ENCODE measurements around the gene PPP3R2. TPM values are rescaled to one million over a fixed set of nuclear protein-coding genes. Genes with fewer than 3 reads are reported as not detected.
"Not testable (repeated sequence)": the region's sequence is repeated elsewhere in the genome, so short reads cannot be mapped to it uniquely, and the experiment has no call there.

The PPP3R2 gene
- total and polyA plus RNA-seq, 10 of the 15 experiments (the other 5 are each of a cell fraction or from before 2014, with no cell fraction given): not detected

DNA sequence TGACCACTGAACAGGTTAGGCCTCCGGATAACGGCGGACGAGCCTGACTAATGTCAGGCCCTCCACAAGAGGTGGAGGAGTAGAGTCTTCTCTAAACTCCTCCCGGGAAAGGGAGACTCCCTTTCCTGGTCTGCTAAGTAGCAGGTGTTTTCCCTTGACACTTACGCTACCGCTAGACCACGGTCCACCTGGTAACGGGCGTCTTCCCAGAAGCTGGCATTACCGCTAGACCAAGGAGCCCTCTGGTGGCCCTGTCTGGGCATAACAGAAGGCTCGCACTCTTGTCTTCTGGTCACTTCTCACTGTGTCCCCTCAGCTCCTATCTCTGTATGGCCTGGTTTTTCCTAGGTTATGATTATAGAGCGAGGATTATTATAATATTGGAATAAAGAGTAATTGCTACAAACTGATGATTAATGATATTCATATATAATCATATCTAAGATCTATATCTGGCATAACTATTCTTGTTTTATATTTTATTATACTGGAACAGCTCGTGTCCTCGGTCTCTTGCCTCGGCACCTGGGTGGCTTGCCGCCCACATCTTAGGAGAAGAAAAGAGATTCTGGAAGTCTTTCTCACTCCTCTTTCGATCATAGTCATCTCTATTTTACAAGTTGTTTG is 45.2 kb downstream of the PPP3R2 start:
- H3K4me2 ChIP-seq (ENCODE audit: control insufficient read depth, insufficient read depth); H4K20me1 ChIP-seq (ENCODE audit: control insufficient read depth, insufficient read depth); ATAC-seq; H3K9ac ChIP-seq (ENCODE audit: control insufficient read depth, insufficient read depth, low read length); FAIRE-seq; POLR2A ChIA-PET; H2AFZ ChIP-seq (ENCODE audit: control insufficient read depth, low read depth, low read length); H3K27ac ChIP-seq (ENCODE audit: control insufficient read depth, insufficient read depth); DNase-seq (ENCODE audit: low read depth, low spot score); H3K4me1 ChIP-seq (ENCODE audit: control insufficient read depth, insufficient read depth, low read length); in situ Hi-C loops (cut with MboI); H3K9me3 ChIP-seq (replicated peaks; ENCODE audit: control insufficient read depth, insufficient read depth, low read length); H3K27me3 ChIP-seq (replicated peaks in 1 of 2; ENCODE audit: control insufficient read depth in 2 of 2, insufficient read depth in 2 of 2, low read length in 1 of 2); BruUV-seq (replicated peaks); SMC1A ChIA-PET (ENCODE audit: uncharacterized antibody, unreplicated experiment); RAD21 ChIA-PET (ENCODE audit: unreplicated experiment); intact Hi-C loops (cut with micrococcal nuclease; ENCODE audit: unreplicated experiment); H3K4me3 ChIP-seq; H3K79me2 ChIP-seq (ENCODE audit: control insufficient read depth, insufficient read depth, low read length): not testable (repeated sequence)
- WGBS (ENCODE audit: insufficient coverage, insufficient replicate concordance, low lambda C conversion rate, missing lambda C conversion rate): 92% methylated on average over 18 of the region's 18 CpGs
- CTCF ChIA-PET: interaction anchor here (0.8 kb wide), 1 partner anchor 13 kb away, joined by 3 read pairs; no protein-coding TSS in a partner anchor
- TF ChIP-seq, protein P1, sequence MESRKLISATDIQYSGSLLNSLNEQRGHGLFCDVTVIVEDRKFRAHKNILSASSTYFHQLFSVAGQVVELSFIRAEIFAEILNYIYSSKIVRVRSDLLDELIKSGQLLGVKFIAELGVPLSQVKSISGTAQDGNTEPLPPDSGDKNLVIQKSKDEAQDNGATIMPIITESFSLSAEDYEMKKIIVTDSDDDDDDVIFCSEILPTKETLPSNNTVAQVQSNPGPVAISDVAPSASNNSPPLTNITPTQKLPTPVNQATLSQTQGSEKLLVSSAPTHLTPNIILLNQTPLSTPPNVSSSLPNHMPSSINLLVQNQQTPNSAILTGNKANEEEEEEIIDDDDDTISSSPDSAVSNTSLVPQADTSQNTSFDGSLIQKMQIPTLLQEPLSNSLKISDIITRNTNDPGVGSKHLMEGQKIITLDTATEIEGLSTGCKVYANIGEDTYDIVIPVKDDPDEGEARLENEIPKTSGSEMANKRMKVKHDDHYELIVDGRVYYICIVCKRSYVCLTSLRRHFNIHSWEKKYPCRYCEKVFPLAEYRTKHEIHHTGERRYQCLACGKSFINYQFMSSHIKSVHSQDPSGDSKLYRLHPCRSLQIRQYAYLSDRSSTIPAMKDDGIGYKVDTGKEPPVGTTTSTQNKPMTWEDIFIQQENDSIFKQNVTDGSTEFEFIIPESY (IDR thresholded peaks at IDR 0.05): peak; percentile 98
- peaks cover 5 to 33% of the 10 kb centered on the region in 2 experiments; a peak in 3 of 4 replicates for H3K36me3 ChIP-seq (ENCODE audit: control insufficient read depth in 2 of 2, insufficient read depth in 2 of 2, low read length in 1 of 2)

DNA sequence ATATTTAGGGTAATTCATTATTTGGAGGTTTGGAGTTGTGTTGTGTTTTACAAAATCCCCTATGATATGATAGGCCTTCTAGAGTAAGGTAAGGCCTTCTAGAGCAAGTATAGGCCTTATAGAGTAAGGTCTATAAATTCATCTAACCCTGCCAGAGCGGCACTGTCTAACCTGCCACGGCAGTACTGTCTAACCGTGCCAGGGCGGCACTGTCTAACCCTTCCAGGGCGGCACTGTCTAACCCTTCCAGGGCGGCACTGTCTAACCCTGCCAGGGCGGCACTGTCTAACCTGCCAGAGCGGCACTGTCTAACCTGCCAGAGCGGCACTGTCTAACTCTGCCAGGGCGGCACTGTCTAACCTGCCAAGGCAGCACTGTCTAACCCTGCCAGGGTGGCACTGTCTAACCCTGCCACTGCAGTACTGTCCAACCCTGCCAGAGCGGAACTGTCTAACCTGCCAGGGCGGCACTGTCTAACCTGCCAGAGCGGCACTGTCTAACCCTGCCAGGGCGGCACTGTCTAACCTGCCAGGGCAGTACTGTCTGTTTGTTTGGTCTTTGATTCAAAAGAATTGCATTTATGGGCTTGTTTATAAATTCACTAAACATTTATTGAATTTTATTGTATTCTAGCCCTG is 51.6 kb downstream of the PPP3R2 start:
- ATAC-seq (no peak), DNase-seq (ENCODE audit: low read depth, low spot score) (no peak), FAIRE-seq (no peak)
- Histone ChIP-seq H3K27ac (ENCODE audit: control insufficient read depth, insufficient read depth) (no peak overlapping the region), H3K9me3 (replicated peaks; ENCODE audit: control insufficient read depth, insufficient read depth, low read length) (no peaks in the 10 kb centered on the region), H3K4me1 (ENCODE audit: control insufficient read depth, insufficient read depth, low read length) (no peaks in the 10 kb centered on the region), H3K4me2 (ENCODE audit: control insufficient read depth, insufficient read depth) (no peak overlapping the region), H2AFZ (ENCODE audit: control insufficient read depth, low read depth, low read length) (no peak overlapping the region), H3K9ac (ENCODE audit: control insufficient read depth, insufficient read depth, low read length) (no peak overlapping the region), H3K79me2 (ENCODE audit: control insufficient read depth, insufficient read depth, low read length) (no peaks in the 10 kb centered on the region), H3K4me3 (no peak overlapping the region), H3K27me3 (replicated peaks in 1 of 2; ENCODE audit: control insufficient read depth in 2 of 2, insufficient read depth in 2 of 2, low read length in 1 of 2) (no peaks in the 10 kb centered on the region), H3K36me3 (ENCODE audit: control insufficient read depth in 2 of 2, insufficient read depth in 2 of 2, low read length in 1 of 2) (peaks cover 0 to 21% of the 10 kb centered on the region in 2 experiments; a peak in 3 of 4 replicates), H4K20me1 (ENCODE audit: control insufficient read depth, insufficient read depth) (no peaks in the 10 kb centered on the region)
- no TSS peak for BruUV-seq (replicated peaks)
- in situ Hi-C loops (cut with MboI): no loop called here
- CTCF ChIA-PET: interaction anchor here (1.3 kb wide), 1 partner anchor 10 kb away, joined by 4 read pairs; no protein-coding TSS in a partner anchor
- 95% methylated on average over 14 of the region's 14 CpGs for WGBS (ENCODE audit: insufficient coverage, insufficient replicate concordance, low lambda C conversion rate, missing lambda C conversion rate)
- SMC1A ChIA-PET (ENCODE audit: uncharacterized antibody, unreplicated experiment): no interaction called here
- intact Hi-C loops (cut with micrococcal nuclease; ENCODE audit: unreplicated experiment): no loop called here
- RAD21 ChIA-PET (ENCODE audit: unreplicated experiment): no interaction called here
- POLR2A ChIA-PET: no interaction called here
- no peak for TF ChIP-seq KAT2A (conservative IDR thresholded peaks at IDR 0.05; ENCODE audit: control insufficient read depth, low read depth, low read length)
- TF ChIP-seq JUND (IDR thresholded peaks at IDR 0.05; ENCODE audit: low read depth, low read length): no peak
- TF ChIP-seq, protein P2, sequence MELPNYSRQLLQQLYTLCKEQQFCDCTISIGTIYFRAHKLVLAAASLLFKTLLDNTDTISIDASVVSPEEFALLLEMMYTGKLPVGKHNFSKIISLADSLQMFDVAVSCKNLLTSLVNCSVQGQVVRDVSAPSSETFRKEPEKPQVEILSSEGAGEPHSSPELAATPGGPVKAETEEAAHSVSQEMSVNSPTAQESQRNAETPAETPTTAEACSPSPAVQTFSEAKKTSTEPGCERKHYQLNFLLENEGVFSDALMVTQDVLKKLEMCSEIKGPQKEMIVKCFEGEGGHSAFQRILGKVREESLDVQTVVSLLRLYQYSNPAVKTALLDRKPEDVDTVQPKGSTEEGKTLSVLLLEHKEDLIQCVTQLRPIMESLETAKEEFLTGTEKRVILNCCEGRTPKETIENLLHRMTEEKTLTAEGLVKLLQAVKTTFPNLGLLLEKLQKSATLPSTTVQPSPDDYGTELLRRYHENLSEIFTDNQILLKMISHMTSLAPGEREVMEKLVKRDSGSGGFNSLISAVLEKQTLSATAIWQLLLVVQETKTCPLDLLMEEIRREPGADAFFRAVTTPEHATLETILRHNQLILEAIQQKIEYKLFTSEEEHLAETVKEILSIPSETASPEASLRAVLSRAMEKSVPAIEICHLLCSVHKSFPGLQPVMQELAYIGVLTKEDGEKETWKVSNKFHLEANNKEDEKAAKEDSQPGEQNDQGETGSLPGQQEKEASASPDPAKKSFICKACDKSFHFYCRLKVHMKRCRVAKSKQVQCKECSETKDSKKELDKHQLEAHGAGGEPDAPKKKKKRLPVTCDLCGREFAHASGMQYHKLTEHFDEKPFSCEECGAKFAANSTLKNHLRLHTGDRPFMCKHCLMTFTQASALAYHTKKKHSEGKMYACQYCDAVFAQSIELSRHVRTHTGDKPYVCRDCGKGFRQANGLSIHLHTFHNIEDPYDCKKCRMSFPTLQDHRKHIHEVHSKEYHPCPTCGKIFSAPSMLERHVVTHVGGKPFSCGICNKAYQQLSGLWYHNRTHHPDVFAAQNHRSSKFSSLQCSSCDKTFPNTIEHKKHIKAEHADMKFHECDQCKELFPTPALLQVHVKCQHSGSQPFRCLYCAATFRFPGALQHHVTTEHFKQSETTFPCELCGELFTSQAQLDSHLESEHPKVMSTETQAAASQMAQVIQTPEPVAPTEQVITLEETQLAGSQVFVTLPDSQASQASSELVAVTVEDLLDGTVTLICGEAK (IDR thresholded peaks at IDR 0.05; ENCODE audit: borderline replicate concordance): no peak
- TF ChIP-seq TCF3 (IDR thresholded peaks at IDR 0.05; ENCODE audit: borderline replicate concordance, insufficient read depth, low read depth, low read length): no peak
- TF ChIP-seq MEF2B (IDR thresholded peaks at IDR 0.05; ENCODE audit: partially characterized antibody, poor library complexity, severe bottlenecking): no peak
- no peak for TF ChIP-seq NFYA (IDR thresholded peaks at IDR 0.05; ENCODE audit: borderline replicate concordance, low read depth, low read length)
- TF ChIP-seq JUNB (IDR thresholded peaks at IDR 0.05): no peak
- TF ChIP-seq SREBF1 (IDR thresholded peaks at IDR 0.05; ENCODE audit: low read length): no peak
